H1 (cell line): ENCODE results near the gene DPF3. TPM values are rescaled to one million over a fixed set of nuclear protein-coding genes. Genes with fewer than 3 reads are reported as not detected.

Source experiments
- CTCF ChIA-PET: fragments of 300-600 bp; sonication (Branson Sonifier 250); formaldehyde crosslinking; loops from one replicate; lab custom pipeline; 2021; ENCODE audit not compliant: partially characterized antibody; lab: Charles Lee
- POLR2A ChIA-PET: fragments of 300-600 bp; sonication (Branson Sonifier 250); formaldehyde crosslinking; loops from one replicate; lab custom pipeline; 2021; ENCODE audit warnings: inconsistent platforms; ENCODE audit not compliant: partially characterized antibody; lab: Charles Lee
- DNase-seq, 2 experiments: peaks; one replicate each; pipeline versions ENCODE4 v3.0.0 to v3.0.0-alpha.2; 2010 to 2022; ENCODE audit warnings: low spot score in 2 of 2, low read depth in 1 of 2, mixed read lengths in 1 of 2
- FAIRE-seq: peaks from 2 replicates; lab custom pipeline; 2011; peaks lifted over from hg19 to GRCh38; lab: Jason Lieb, UNC
- H2AFZ ChIP-seq: 2 replicates; pipeline ENCODE4 v1.8.1; 2012; ENCODE audit warnings: low read length, inconsistent platforms
- H2AK5ac ChIP-seq: 2 replicates; pipeline ENCODE4 v1.6.1; 2013; ENCODE audit warnings: low read depth, low read length
- H2BK120ac ChIP-seq: replicated peaks from 2 replicates; pipeline ENCODE3; 2013; ENCODE audit warnings: low read depth, low read length, inconsistent platforms
- H2BK12ac ChIP-seq: 2 replicates; pipeline ENCODE4 v1.6.1; 2013; ENCODE audit warnings: low read depth, low read length
- H2BK15ac ChIP-seq: 2 replicates; pipeline ENCODE4 v1.6.1; 2013; ENCODE audit warnings: low read length
- H2BK20ac ChIP-seq: 2 replicates; pipeline ENCODE4 v1.6.1; 2013; ENCODE audit warnings: low read length
- H2BK5ac ChIP-seq: 2 replicates; pipeline ENCODE4 v1.6.1; 2013; ENCODE audit warnings: low read depth, low read length
- H3K14ac ChIP-seq: 2 replicates; pipeline ENCODE4 v1.6.1; 2013; ENCODE audit warnings: inconsistent platforms; ENCODE audit not compliant: insufficient read length
- H3K18ac ChIP-seq: 2 replicates; pipeline ENCODE4 v1.6.1; 2013; ENCODE audit warnings: low read length; ENCODE audit errors: extremely low read depth
- H3K23ac ChIP-seq: 2 replicates; pipeline ENCODE4 v1.6.1; 2013; ENCODE audit warnings: inconsistent platforms; ENCODE audit not compliant: insufficient read length
- H3K23me2 ChIP-seq: 2 replicates; pipeline ENCODE4 v1.6.1; 2013; ENCODE audit warnings: low read depth, low read length
- H3K27ac ChIP-seq: 2 replicates; pipeline ENCODE4 v1.6.1; 2011; ENCODE audit warnings: low read depth, low read length, inconsistent platforms
- H3K27me3 ChIP-seq, 4 experiments: replicated peaks in 1 of 4; 1 replicate in 1 of 4; 2 replicates in 3 of 4; pipeline versions ENCODE4 v1.6.1 to v1.8.1; 2011 to 2013; ENCODE audit warnings: low read length in 3 of 4, mild to moderate bottlenecking in 3 of 4, inconsistent platforms in 2 of 4, mixed read lengths in 2 of 4, moderate library complexity in 1 of 4; ENCODE audit not compliant: control insufficient read depth in 3 of 4, insufficient read depth in 3 of 4; ENCODE audit errors: extremely low read depth in 1 of 4
- H3K36me3 ChIP-seq, 4 experiments: 2 replicates each; pipeline versions ENCODE4 v1.6.1 to v1.8.1; 2011 to 2013; ENCODE audit warnings: mild to moderate bottlenecking in 4 of 4, low read length in 3 of 4, moderate library complexity in 2 of 4, control low read depth in 1 of 4, inconsistent platforms in 1 of 4; ENCODE audit not compliant: insufficient read depth in 4 of 4, control insufficient read depth in 2 of 4
- H3K4ac ChIP-seq: replicated peaks from 2 replicates; pipeline ENCODE3; 2013; ENCODE audit warnings: low read length, low read depth, mixed read lengths, inconsistent platforms; ENCODE audit not compliant: insufficient read length
- H3K4me1 ChIP-seq, 4 experiments: replicated peaks in 1 of 4; 1 replicate in 1 of 4; 2 replicates in 3 of 4; pipeline versions ENCODE4 v1.6.1 to v1.8.1; 2011 to 2013; ENCODE audit warnings: low read length in 3 of 4, inconsistent platforms in 2 of 4, mixed read lengths in 1 of 4; ENCODE audit not compliant: insufficient read depth in 4 of 4, control insufficient read depth in 3 of 4
- H3K4me2 ChIP-seq, 2 experiments: 2 replicates each; pipeline versions ENCODE4 v1.6.1 to v1.8.1; 2011 to 2013; ENCODE audit warnings: low read depth in 2 of 2, low read length in 2 of 2, control low read depth in 1 of 2, inconsistent platforms in 1 of 2, mild to moderate bottlenecking in 1 of 2; ENCODE audit not compliant: insufficient read depth in 1 of 2
- H3K4me3 ChIP-seq, 4 experiments: fragments of 200-600, 300-600 bp in 1 of 4; sonication (generic), shearing (Covaris generic), sonication (Bioruptor Twin) in 1 of 4; 2 replicates each; pipeline versions ENCODE4 v1.5.1 to v1.8.1; 2011 to 2016; ENCODE audit warnings: low read length in 4 of 4, low read depth in 3 of 4, control low read depth in 2 of 4, inconsistent platforms in 2 of 4, mild to moderate bottlenecking in 2 of 4, mixed read lengths in 1 of 4, moderate library complexity in 1 of 4; ENCODE audit not compliant: insufficient read depth in 2 of 4; ENCODE audit errors: extremely low read depth in 1 of 4
- H3K56ac ChIP-seq: replicated peaks from 2 replicates; pipeline ENCODE3; 2013; ENCODE audit warnings: low read depth, mild to moderate bottlenecking, mixed read lengths, low read length, inconsistent platforms; ENCODE audit not compliant: insufficient read length
- H3K79me1 ChIP-seq: 2 replicates; pipeline ENCODE4 v1.6.1; 2013; ENCODE audit warnings: low read depth, low read length, control low read depth
- H3K79me2 ChIP-seq, 2 experiments: 2 replicates each; pipeline versions ENCODE4 v1.6.1 to v1.8.1; 2012 to 2013; ENCODE audit warnings: low read length in 2 of 2, mild to moderate bottlenecking in 2 of 2, inconsistent platforms in 1 of 2; ENCODE audit not compliant: insufficient read depth in 2 of 2, control insufficient read depth in 1 of 2
- H3K9ac ChIP-seq, 4 experiments: replicated peaks in 1 of 4; 1 replicate in 1 of 4; 2 replicates in 3 of 4; pipeline versions ENCODE4 v1.6.1 to v1.8.1; 2011 to 2013; ENCODE audit warnings: low read depth in 3 of 4, low read length in 3 of 4, control low read depth in 2 of 4, mild to moderate bottlenecking in 2 of 4, moderate library complexity in 2 of 4, inconsistent platforms in 1 of 4; ENCODE audit errors: extremely low read depth in 1 of 4
- H3K9me3 ChIP-seq, 2 experiments: 2 replicates each; pipeline versions ENCODE4 v1.6.1 to v1.8.1; 2012 to 2013; ENCODE audit warnings: mild to moderate bottlenecking in 2 of 2, moderate library complexity in 2 of 2, control low read depth in 1 of 2, inconsistent platforms in 1 of 2, low read depth in 1 of 2, low read length in 1 of 2, mixed read lengths in 1 of 2; ENCODE audit not compliant: insufficient read depth in 2 of 2
- H4K20me1 ChIP-seq, 2 experiments: replicated peaks in 1 of 2; 2 replicates each; pipeline versions ENCODE3 to v1.8.1; 2011 to 2013; ENCODE audit warnings: inconsistent platforms in 2 of 2, low read length in 2 of 2, mild to moderate bottlenecking in 1 of 2; ENCODE audit not compliant: insufficient read depth in 2 of 2, control insufficient read depth in 1 of 2
- H4K5ac ChIP-seq: 2 replicates; pipeline ENCODE4 v1.6.1; 2013; ENCODE audit warnings: low read length, low read depth, mixed read lengths, inconsistent platforms; ENCODE audit not compliant: insufficient read length
- H4K8ac ChIP-seq: 2 replicates; pipeline ENCODE4 v1.8.0; 2013; ENCODE audit warnings: mild to moderate bottlenecking, moderate library complexity, low read length, inconsistent platforms; ENCODE audit not compliant: insufficient read depth; ENCODE audit errors: extremely low read depth
- H4K91ac ChIP-seq: replicated peaks from 2 replicates; pipeline ENCODE3; 2013; ENCODE audit warnings: low read length, mixed read lengths, inconsistent platforms; ENCODE audit not compliant: insufficient read length
- KDM5A ChIP-seq: fragments of 200-600 bp; IDR thresholded peaks from 2 replicates; pipeline ENCODE4 v1.7.1; 2012; ENCODE audit warnings: mild to moderate bottlenecking, low read length, inconsistent platforms, mixed read lengths
- TAF7 ChIP-seq: optimal IDR thresholded peaks from 2 replicates; pipeline ENCODE3; 2011; ENCODE audit warnings: low read depth, mild to moderate bottlenecking, inconsistent platforms, low read length, moderate library complexity, borderline replicate concordance
- WGBS, 2 experiments: shearing (Covaris generic) in 1 of 2; methylation state at CpG; one replicate each; pipeline versions ENCODE4 v1.1.6 to v1.1.7; 2013 to 2015; ENCODE audit warnings: low lambda C conversion rate in 2 of 2, mixed read lengths in 2 of 2, inconsistent platforms in 1 of 2, low coverage in 1 of 2, missing lambda C conversion rate in 1 of 2; ENCODE audit not compliant: insufficient replicate concordance in 2 of 2, insufficient coverage in 1 of 2, insufficient read length in 1 of 2; ENCODE audit errors: extremely low coverage in 1 of 2, missing lambda C conversion rate in 1 of 2; 5-methylcytosine and 5-hydroxymethylcytosine counted together
- polyA plus RNA-seq, 7 experiments: library from polyadenylated mRNA; depleted of rRNA in 3 of 7; stranded (reverse) in 5 of 7; unstranded in 2 of 7; fragments of >200 nt in 5 of 7; fragments of 200-250 nt in 2 of 7; gene quantifications; 1 replicate in 5 of 7; 2 replicates in 1 of 7; 4 replicates in 1 of 7; pipeline versions ENCODE4 v1.2.1 to v1.2.3, GENCODE V29; 2011 to 2013; ENCODE audit warnings: missing spikeins in 2 of 7, mixed read lengths in 2 of 7
- total RNA-seq: library from RNA; stranded (reverse); fragmentation: NEBNext Ultra II Directional; extraction: Animal tissue kit (Norgen Biotek cat#: 25700); gene quantifications from 2 replicates; pipeline ENCODE4 v1.2.1, GENCODE V29; 2021

Gene DPF3
- total and polyA plus RNA-seq, 2 of the 8 experiments (the other 6 are each of a cell fraction or from before 2014, with no cell fraction given) = 0.19 TPM; not detected in 1

GRCh38 chr14:72643317-72643801 is 250.5 kb downstream of the DPF3 start:
- no peak overlapping the region for H2BK120ac ChIP-seq
- no peak overlapping the region for H3K56ac ChIP-seq
- H3K18ac ChIP-seq = no peak overlapping the region
- no peaks in the 10 kb centered on the region; a peak in 1 of 4 replicates for H3K79me2 ChIP-seq
- H3K4me3 ChIP-seq = no peak overlapping the region
- no peak overlapping the region for H3K9ac ChIP-seq
- H3K23me2 ChIP-seq = no peaks in the 10 kb centered on the region; the same call in 1 of the 2 replicates
- no peak overlapping the region for H2BK15ac ChIP-seq
- DNase-seq (peak in 1 of 2 experiments; percentile 36), FAIRE-seq (no peak)
- no peaks in the 10 kb centered on the region for H3K79me1 ChIP-seq
- H3K36me3 ChIP-seq = no peaks in the 10 kb centered on the region
- H2BK5ac ChIP-seq = no peak overlapping the region
- ChIA-PET POLR2A (no interaction called here), CTCF (interaction anchor here (0.7 to 3.4 kb wide), 5 partner anchors 10 to 261 kb away, joined by 3 to 9 read pairs (median 4); no protein-coding TSS in a partner anchor)
- H3K4me2 ChIP-seq = no peak overlapping the region
- H3K23ac ChIP-seq = no peak overlapping the region
- WGBS, 2 experiments = 91% methylated on average over 5 of the region's 5 CpGs; no CpG with 5 or more reads in 1 of the 2 experiments
- H3K9me3 ChIP-seq = peaks cover 2 to 5% of the 10 kb centered on the region in 2 experiments; a peak in 2 of 4 replicates
- H3K27ac ChIP-seq = no peak overlapping the region
- H4K5ac ChIP-seq = no peak overlapping the region
- H2BK20ac ChIP-seq = no peak overlapping the region
- H4K91ac ChIP-seq = no peak overlapping the region
- H4K8ac ChIP-seq = no peak overlapping the region
- TF ChIP-seq TAF7 (no peak), KDM5A (no peak)
- H2AK5ac ChIP-seq = no peak overlapping the region
- H2AFZ ChIP-seq = no peak overlapping the region
- H2BK12ac ChIP-seq = no peak overlapping the region
- H3K4ac ChIP-seq = no peak overlapping the region
- H4K20me1 ChIP-seq = no peaks in the 10 kb centered on the region
- H3K14ac ChIP-seq = no peak overlapping the region
- no peaks in the 10 kb centered on the region for H3K27me3 ChIP-seq
- H3K4me1 ChIP-seq = no peaks in the 10 kb centered on the region
